ENCODE data around the gene AIRE.

AIRE gene

GRCh38 chr21:44291078-44291935, 5.6 kb downstream of the AIRE start:
- no peak overlapping the region for H3K4me3 ChIP-seq (ENCODE audit: low read length)
- TF ChIP-seq, protein P1, sequence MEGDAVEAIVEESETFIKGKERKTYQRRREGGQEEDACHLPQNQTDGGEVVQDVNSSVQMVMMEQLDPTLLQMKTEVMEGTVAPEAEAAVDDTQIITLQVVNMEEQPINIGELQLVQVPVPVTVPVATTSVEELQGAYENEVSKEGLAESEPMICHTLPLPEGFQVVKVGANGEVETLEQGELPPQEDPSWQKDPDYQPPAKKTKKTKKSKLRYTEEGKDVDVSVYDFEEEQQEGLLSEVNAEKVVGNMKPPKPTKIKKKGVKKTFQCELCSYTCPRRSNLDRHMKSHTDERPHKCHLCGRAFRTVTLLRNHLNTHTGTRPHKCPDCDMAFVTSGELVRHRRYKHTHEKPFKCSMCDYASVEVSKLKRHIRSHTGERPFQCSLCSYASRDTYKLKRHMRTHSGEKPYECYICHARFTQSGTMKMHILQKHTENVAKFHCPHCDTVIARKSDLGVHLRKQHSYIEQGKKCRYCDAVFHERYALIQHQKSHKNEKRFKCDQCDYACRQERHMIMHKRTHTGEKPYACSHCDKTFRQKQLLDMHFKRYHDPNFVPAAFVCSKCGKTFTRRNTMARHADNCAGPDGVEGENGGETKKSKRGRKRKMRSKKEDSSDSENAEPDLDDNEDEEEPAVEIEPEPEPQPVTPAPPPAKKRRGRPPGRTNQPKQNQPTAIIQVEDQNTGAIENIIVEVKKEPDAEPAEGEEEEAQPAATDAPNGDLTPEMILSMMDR (conservative IDR thresholded peaks at IDR 0.05; ENCODE audit: low read depth, low read length) = no peak
- DNase-seq (ENCODE audit: low read depth) = no peak

DNA sequence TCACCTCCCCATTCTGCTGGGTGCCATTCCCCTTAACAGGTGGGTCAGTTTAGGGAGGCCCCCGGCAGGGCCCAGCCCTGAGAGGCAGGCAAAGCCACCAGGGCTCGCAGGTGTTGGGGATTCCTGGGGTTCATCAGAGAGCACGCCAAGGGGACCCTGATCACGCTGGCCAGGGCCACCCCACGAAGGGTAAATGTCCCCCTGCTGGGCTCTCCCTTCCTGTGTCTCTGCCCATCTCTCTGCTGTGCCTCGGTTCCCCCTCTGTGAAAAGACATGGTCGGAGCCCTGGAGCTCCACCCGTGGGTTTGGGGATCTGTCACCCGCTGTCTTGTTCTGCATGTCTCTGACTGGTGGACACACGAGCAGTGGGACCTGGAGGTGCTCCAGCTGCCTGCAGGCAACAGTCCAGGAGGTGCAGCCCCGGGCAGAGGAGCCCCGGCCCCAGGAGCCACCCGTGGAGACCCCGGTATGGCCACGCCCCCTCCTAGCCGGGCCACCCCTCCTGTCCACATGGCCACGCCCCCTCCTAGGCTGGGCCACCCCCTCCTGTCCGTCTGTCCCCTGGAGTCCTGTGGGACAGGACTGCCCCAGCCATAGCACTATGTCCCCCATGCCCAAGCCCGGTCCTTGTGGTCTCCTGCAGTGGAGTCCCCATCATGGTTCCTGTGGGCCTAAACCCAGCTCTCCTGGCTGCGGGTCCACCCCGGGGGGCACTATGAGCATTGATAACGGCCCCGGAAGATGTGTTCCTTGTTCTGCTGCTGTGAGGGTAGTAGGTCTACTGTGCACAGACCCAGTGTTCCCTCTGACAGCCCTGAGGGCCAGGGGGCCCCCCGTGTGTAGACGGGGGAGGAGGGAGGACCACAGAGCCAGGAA, 6.5 kb downstream of the AIRE start:
- no peak for DNase-seq (ENCODE audit: low read depth)
- TF ChIP-seq, protein P1 (conservative IDR thresholded peaks at IDR 0.05; ENCODE audit: low read depth, low read length) = no peak
- no peak overlapping the region for H3K4me3 ChIP-seq (ENCODE audit: low read length)

DNA sequence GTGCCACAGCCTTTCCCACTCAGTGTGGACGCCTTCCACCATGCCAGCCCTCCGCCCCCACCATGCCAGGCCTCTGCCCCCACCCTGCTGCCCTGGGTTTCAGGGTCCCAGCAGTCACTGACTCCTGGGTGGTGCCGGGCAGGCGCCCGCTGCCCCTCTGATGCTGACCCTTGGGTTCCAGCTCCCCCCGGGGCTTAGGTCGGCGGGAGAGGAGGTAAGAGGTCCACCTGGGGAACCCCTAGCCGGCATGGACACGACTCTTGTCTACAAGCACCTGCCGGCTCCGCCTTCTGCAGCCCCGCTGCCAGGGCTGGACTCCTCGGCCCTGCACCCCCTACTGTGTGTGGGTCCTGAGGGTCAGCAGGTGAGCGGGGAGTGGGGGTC, 7.1 kb downstream of the AIRE start:
- H3K4me3 ChIP-seq (ENCODE audit: low read length) = no peak overlapping the region
- DNase-seq (ENCODE audit: low read depth) = no peak
- TF ChIP-seq, protein P1 (conservative IDR thresholded peaks at IDR 0.05; ENCODE audit: low read depth, low read length) = no peak

GRCh38 chr21:44293551-44294231, 8.0 kb downstream of the AIRE start:
- TF ChIP-seq, protein P1 (conservative IDR thresholded peaks at IDR 0.05; ENCODE audit: low read depth, low read length) = no peak
- DNase-seq (ENCODE audit: low read depth) = no peak
- no peak overlapping the region for H3K4me3 ChIP-seq (ENCODE audit: low read length)

GRCh38 chr21:44294391-44295162, 8.9 kb downstream of the AIRE start:
- H3K4me3 ChIP-seq (ENCODE audit: low read length) = no peak overlapping the region
- no peak for DNase-seq (ENCODE audit: low read depth)
- TF ChIP-seq, protein P1 (conservative IDR thresholded peaks at IDR 0.05; ENCODE audit: low read depth, low read length) = no peak

GRCh38 chr21:44295163-44295573, 9.5 kb downstream of the AIRE start:
- no peak overlapping the region for H3K4me3 ChIP-seq (ENCODE audit: low read length)
- no peak for DNase-seq (ENCODE audit: low read depth)
- TF ChIP-seq, protein P1 (conservative IDR thresholded peaks at IDR 0.05; ENCODE audit: low read depth, low read length) = no peak

Measured in retinal pigment epithelial cell (primary cell).